ENCODE results near the gene NCSTN. TPM values are rescaled to one million over a fixed set of nuclear protein-coding genes. Genes with fewer than 3 reads are reported as not detected.

NCSTN gene
- total and polyA plus RNA-seq, 10 of the 15 experiments (the other 5 are each of a cell fraction or from before 2014, with no cell fraction given), result 33.3 to 88.2 (median 60.4) TPM

- in situ Hi-C loops (cut with MboI) (no loop called here), intact Hi-C loops (cut with micrococcal nuclease; ENCODE audit: unreplicated experiment) (no loop called here)
- no peak overlapping the region for H2AFZ ChIP-seq (ENCODE audit: control insufficient read depth, low read depth, low read length)
- no peaks in the 10 kb centered on the region for H4K20me1 ChIP-seq (ENCODE audit: control insufficient read depth, insufficient read depth)
- H3K27me3 ChIP-seq (replicated peaks in 1 of 2; ENCODE audit: control insufficient read depth in 2 of 2, insufficient read depth in 2 of 2, low read length in 1 of 2), result no peaks in the 10 kb centered on the region
- DNase-seq (ENCODE audit: low read depth, low spot score), result no peak
- WGBS (ENCODE audit: insufficient coverage, insufficient replicate concordance, low lambda C conversion rate, missing lambda C conversion rate), result 27% methylated on average over 1 of the region's 1 CpG
- no peak for FAIRE-seq
- ChIA-PET POLR2A (no interaction called here), RAD21 (ENCODE audit: unreplicated experiment) (interaction anchor here (1.4 kb wide), 1 partner anchor 8 kb away, joined by 5 read pairs; no protein-coding TSS in a partner anchor), CTCF (interaction anchor here (0.5 to 1.6 kb wide), 5 partner anchors 8 to 147 kb away, joined by 3 to 14 read pairs (median 4); no protein-coding TSS in a partner anchor), SMC1A (ENCODE audit: uncharacterized antibody, unreplicated experiment) (interaction anchor here (1.5 kb wide), 1 partner anchor 8 kb away, joined by 5 read pairs; no protein-coding TSS in a partner anchor)
- no peak overlapping the region for H3K4me2 ChIP-seq (ENCODE audit: control insufficient read depth, insufficient read depth)
- no peaks in the 10 kb centered on the region for H3K79me2 ChIP-seq (ENCODE audit: control insufficient read depth, insufficient read depth, low read length)
- H3K27ac ChIP-seq (ENCODE audit: control insufficient read depth, insufficient read depth), result no peak overlapping the region
- no peaks in the 10 kb centered on the region for H3K9me3 ChIP-seq (replicated peaks; ENCODE audit: control insufficient read depth, insufficient read depth, low read length)
- no TSS peak for BruUV-seq (replicated peaks)
- H3K36me3 ChIP-seq (ENCODE audit: control insufficient read depth in 2 of 2, insufficient read depth in 2 of 2, low read length in 1 of 2), result no peaks in the 10 kb centered on the region
- H3K9ac ChIP-seq (ENCODE audit: control insufficient read depth, insufficient read depth, low read length), result no peak overlapping the region
- no peak for ATAC-seq
- no peak for TF ChIP-seq POLR2A (IDR thresholded peaks at IDR 0.05; ENCODE audit: low read depth, low read length)
- TF ChIP-seq EZH2 (IDR thresholded peaks at IDR 0.05; ENCODE audit: borderline replicate concordance, control insufficient read depth, low read depth, low read length), result no peak
- TF ChIP-seq SUZ12 (IDR thresholded peaks at IDR 0.05; ENCODE audit: unreplicated experiment), result no peak
- TF ChIP-seq KLF5 (IDR thresholded peaks at IDR 0.05; ENCODE audit: partially characterized antibody), result no peak
- no peak for TF ChIP-seq ASH2L (IDR thresholded peaks at IDR 0.05; ENCODE audit: borderline replicate concordance, low read depth)
- TF ChIP-seq KDM1A (IDR thresholded peaks at IDR 0.05; ENCODE audit: borderline replicate concordance), result no peak
- TF ChIP-seq FOS (IDR thresholded peaks at IDR 0.05; ENCODE audit: borderline replicate concordance, extremely low read depth, insufficient read length), result no peak
- TF ChIP-seq TARDBP (IDR thresholded peaks at IDR 0.05; ENCODE audit: borderline replicate concordance), result no peak
- TF ChIP-seq CREB1 (IDR thresholded peaks at IDR 0.05; ENCODE audit: low read depth), result no peak
- no peak for TF ChIP-seq BCLAF1 (IDR thresholded peaks at IDR 0.05)
- TF ChIP-seq, protein P1, sequence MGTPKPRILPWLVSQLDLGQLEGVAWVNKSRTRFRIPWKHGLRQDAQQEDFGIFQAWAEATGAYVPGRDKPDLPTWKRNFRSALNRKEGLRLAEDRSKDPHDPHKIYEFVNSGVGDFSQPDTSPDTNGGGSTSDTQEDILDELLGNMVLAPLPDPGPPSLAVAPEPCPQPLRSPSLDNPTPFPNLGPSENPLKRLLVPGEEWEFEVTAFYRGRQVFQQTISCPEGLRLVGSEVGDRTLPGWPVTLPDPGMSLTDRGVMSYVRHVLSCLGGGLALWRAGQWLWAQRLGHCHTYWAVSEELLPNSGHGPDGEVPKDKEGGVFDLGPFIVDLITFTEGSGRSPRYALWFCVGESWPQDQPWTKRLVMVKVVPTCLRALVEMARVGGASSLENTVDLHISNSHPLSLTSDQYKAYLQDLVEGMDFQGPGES (IDR thresholded peaks at IDR 0.05), result no peak
- TF ChIP-seq, protein P2, sequence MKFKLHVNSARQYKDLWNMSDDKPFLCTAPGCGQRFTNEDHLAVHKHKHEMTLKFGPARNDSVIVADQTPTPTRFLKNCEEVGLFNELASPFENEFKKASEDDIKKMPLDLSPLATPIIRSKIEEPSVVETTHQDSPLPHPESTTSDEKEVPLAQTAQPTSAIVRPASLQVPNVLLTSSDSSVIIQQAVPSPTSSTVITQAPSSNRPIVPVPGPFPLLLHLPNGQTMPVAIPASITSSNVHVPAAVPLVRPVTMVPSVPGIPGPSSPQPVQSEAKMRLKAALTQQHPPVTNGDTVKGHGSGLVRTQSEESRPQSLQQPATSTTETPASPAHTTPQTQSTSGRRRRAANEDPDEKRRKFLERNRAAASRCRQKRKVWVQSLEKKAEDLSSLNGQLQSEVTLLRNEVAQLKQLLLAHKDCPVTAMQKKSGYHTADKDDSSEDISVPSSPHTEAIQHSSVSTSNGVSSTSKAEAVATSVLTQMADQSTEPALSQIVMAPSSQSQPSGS (IDR thresholded peaks at IDR 0.05; ENCODE audit: low read length), result no peak
- no peak for TF ChIP-seq RCOR1 (conservative IDR thresholded peaks at IDR 0.05; ENCODE audit: low read depth, low read length)
- TF ChIP-seq RAD51 (IDR thresholded peaks at IDR 0.05), result no peak
- TF ChIP-seq, protein P3, sequence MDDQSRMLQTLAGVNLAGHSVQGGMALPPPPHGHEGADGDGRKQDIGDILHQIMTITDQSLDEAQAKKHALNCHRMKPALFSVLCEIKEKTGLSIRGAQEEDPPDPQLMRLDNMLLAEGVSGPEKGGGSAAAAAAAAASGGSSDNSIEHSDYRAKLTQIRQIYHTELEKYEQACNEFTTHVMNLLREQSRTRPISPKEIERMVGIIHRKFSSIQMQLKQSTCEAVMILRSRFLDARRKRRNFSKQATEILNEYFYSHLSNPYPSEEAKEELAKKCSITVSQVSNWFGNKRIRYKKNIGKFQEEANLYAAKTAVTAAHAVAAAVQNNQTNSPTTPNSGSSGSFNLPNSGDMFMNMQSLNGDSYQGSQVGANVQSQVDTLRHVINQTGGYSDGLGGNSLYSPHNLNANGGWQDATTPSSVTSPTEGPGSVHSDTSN (IDR thresholded peaks at IDR 0.05; ENCODE audit: insufficient replicate concordance, low read depth, low read length), result no peak
- no peak for TF ChIP-seq HDAC6 (IDR thresholded peaks at IDR 0.05; ENCODE audit: unreplicated experiment)
- no peak for TF ChIP-seq SMAD5 (IDR thresholded peaks at IDR 0.05; ENCODE audit: low read depth)
- TF ChIP-seq PAX8 (IDR thresholded peaks at IDR 0.05), result no peak
- TF ChIP-seq ZBED1 (IDR thresholded peaks at IDR 0.05; ENCODE audit: borderline replicate concordance), result no peak
- no peak for TF ChIP-seq MTA2 (IDR thresholded peaks at IDR 0.05; ENCODE audit: low read depth)
- H3K4me3 ChIP-seq, result no peak overlapping the region
- H3K4me1 ChIP-seq (ENCODE audit: control insufficient read depth, insufficient read depth, low read length), result no peaks in the 10 kb centered on the region
These were observed 25.9 kb downstream of the NCSTN start for GRCh38 chr1:160369087-160369486.

All from GM12878 (cell line).